T1000 (cell line): ENCODE results near the gene CDH8.
A peak's percentile ranks its signal among the peaks of the same experiment; 100 is the strongest.
"Not testable (repeated sequence)": the region's sequence is repeated elsewhere in the genome, so short reads cannot be mapped to it uniquely, and the experiment has no call there.

ENCODE experiments used
- DNase-seq: peaks from one replicate; lab custom pipeline; 2025; ENCODE audit warnings: mixed read lengths; lab: John Stamatoyannopoulos, UW

The CDH8 gene

GRCh38 chr16:61858988-61859387 lies 177.2 kb downstream of the CDH8 start:
- DNase-seq, result no peak

- DNase-seq, result no peak
Observed at GRCh38 chr16:61842666-61843065, 193.6 kb downstream of the CDH8 start.

GRCh38 chr16:61836804-61837393 lies 199.3 kb downstream of the CDH8 start:
- DNase-seq, result no peak

GRCh38 chr16:61834082-61834481 lies 202.2 kb downstream of the CDH8 start:
- no peak for DNase-seq

GRCh38 chr16:61831351-61831917 lies 204.8 kb downstream of the CDH8 start:
- DNase-seq, result no peak

- DNase-seq, result no peak
Observed at GRCh38 chr16:61829631-61830030, 206.6 kb downstream of the CDH8 start.

- DNase-seq, result no peak
Observed at GRCh38 chr16:61823326-61823725, 212.9 kb downstream of the CDH8 start.

GRCh38 chr16:61820820-61821219 lies 215.4 kb downstream of the CDH8 start:
- no peak for DNase-seq

- DNase-seq, result no peak
Observed at GRCh38 chr16:61820398-61820797, 215.8 kb downstream of the CDH8 start.

- no peak for DNase-seq
Observed at GRCh38 chr16:61818850-61819249, 217.4 kb downstream of the CDH8 start.

- no peak for DNase-seq
Observed at GRCh38 chr16:61817583-61818278, 218.5 kb downstream of the CDH8 start.

- DNase-seq, result no peak
Observed at GRCh38 chr16:61814726-61815347, 221.4 kb downstream of the CDH8 start.

GRCh38 chr16:61813339-61813738 lies 222.9 kb downstream of the CDH8 start:
- DNase-seq, result no peak

GRCh38 chr16:61812251-61812650 lies 224.0 kb downstream of the CDH8 start:
- DNase-seq, result no peak

GRCh38 chr16:61807551-61807950 lies 228.7 kb downstream of the CDH8 start:
- DNase-seq, result no peak

GRCh38 chr16:61801217-61801616 lies 235.0 kb downstream of the CDH8 start:
- not testable (repeated sequence) for DNase-seq

- DNase-seq, result no peak
Observed at GRCh38 chr16:61798741-61799140, 237.5 kb downstream of the CDH8 start.

GRCh38 chr16:61797961-61798507 lies 238.2 kb downstream of the CDH8 start:
- no peak for DNase-seq

GRCh38 chr16:61797296-61797795 lies 238.9 kb downstream of the CDH8 start:
- DNase-seq, result no peak

- peak; percentile 7 for DNase-seq
Observed at GRCh38 chr16:61792194-61792909, 243.9 kb downstream of the CDH8 start.

- no peak for DNase-seq
Observed at GRCh38 chr16:61791464-61791863, 244.8 kb downstream of the CDH8 start.

- DNase-seq, result not testable (repeated sequence)
Observed at GRCh38 chr16:61781855-61782254, 254.4 kb downstream of the CDH8 start.
